ENCODE measurements around the gene CLEC4F.

- TF ChIP-seq CTCF (IDR thresholded peaks at IDR 0.05) (no peak), POLR2A (IDR thresholded peaks at IDR 0.05) (no peak), POLR2AphosphoS5 (IDR thresholded peaks at IDR 0.05; ENCODE audit: insufficient read depth in 1 of 2, low read depth in 1 of 2) (no peak)
These were observed 2.9 kb upstream of the CLEC4F start for GRCh38 chr2:70823249-70823648.

All from vagina (tissue), 2 donors.